ENCODE results near the gene SRSF6.
"Not testable (repeated sequence)": the region's sequence is repeated elsewhere in the genome, so short reads cannot be mapped to it uniquely, and the experiment has no call there.

Gene SRSF6

GRCh38 chr20:43440531-43440930 lies 17.2 kb upstream of the SRSF6 start:
- H3K4me1 ChIP-seq (ENCODE audit: insufficient read depth, poor library complexity, severe bottlenecking) = no peaks in the 10 kb centered on the region
- ATAC-seq (ENCODE audit: low read depth) (no peak), DNase-seq (ENCODE audit: low spot score) (peak; percentile 66)
- H3K36me3 ChIP-seq (ENCODE audit: low read depth) = no peaks in the 10 kb centered on the region
- no peaks in the 10 kb centered on the region for H3K9me3 ChIP-seq (ENCODE audit: severe bottlenecking)
- TF ChIP-seq CTCF (IDR thresholded peaks at IDR 0.05; ENCODE audit: poor library complexity, severe bottlenecking) = no peak
- H3K27ac ChIP-seq (ENCODE audit: poor library complexity, severe bottlenecking) = no peak overlapping the region
- H3K27me3 ChIP-seq (ENCODE audit: insufficient read depth, poor library complexity, severe bottlenecking) = no peaks in the 10 kb centered on the region
- no peak overlapping the region for H3K4me3 ChIP-seq (ENCODE audit: severe bottlenecking)

DNA sequence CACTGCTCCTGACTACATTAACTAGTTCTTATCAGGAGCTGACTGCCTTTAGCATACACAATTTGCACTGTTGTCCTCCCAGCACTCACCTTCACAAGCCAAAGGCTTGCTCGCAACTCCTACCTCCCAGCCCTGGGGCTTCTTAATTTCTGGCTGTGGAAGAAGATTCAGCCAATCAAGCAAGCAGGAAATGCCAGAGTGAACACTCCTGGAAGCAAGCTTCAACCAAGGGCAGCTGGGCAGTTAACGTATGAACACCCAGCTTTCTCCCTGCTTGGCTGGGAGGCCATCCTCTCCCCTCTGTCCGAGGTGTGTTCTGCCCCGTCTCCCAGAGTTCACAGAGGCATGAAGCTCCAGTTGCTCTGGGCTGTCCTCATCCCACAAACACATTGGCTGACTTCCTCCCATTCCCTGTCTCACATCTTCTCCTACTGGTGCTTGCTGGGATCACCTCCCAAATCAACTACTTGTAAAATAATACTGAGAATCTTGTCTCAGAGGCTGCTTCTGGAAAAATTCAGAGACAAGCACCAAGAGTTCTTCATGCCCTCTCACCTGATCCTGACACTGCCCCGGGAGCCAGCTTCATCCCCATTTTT lies 15.3 kb upstream of the SRSF6 start:
- Histone ChIP-seq H3K27ac (ENCODE audit: poor library complexity, severe bottlenecking) (no peak overlapping the region), H3K4me1 (ENCODE audit: insufficient read depth, poor library complexity, severe bottlenecking) (no peaks in the 10 kb centered on the region), H3K4me3 (ENCODE audit: severe bottlenecking) (no peak overlapping the region), H3K9me3 (ENCODE audit: severe bottlenecking) (no peaks in the 10 kb centered on the region), H3K36me3 (ENCODE audit: low read depth) (no peaks in the 10 kb centered on the region), H3K27me3 (ENCODE audit: insufficient read depth, poor library complexity, severe bottlenecking) (no peaks in the 10 kb centered on the region)
- ATAC-seq (ENCODE audit: low read depth) = peak; percentile 67
- DNase-seq (ENCODE audit: low spot score) = peak; percentile 60
- peak; percentile 41 for TF ChIP-seq CTCF (IDR thresholded peaks at IDR 0.05; ENCODE audit: poor library complexity, severe bottlenecking)

- ATAC-seq (ENCODE audit: low read depth) (no peak), DNase-seq (ENCODE audit: low spot score) (peak; percentile 51)
- Histone ChIP-seq H3K4me3 (ENCODE audit: severe bottlenecking) (no peak overlapping the region), H3K9me3 (ENCODE audit: severe bottlenecking) (no peaks in the 10 kb centered on the region), H3K27me3 (ENCODE audit: insufficient read depth, poor library complexity, severe bottlenecking) (no peaks in the 10 kb centered on the region), H3K4me1 (ENCODE audit: insufficient read depth, poor library complexity, severe bottlenecking) (no peaks in the 10 kb centered on the region), H3K27ac (ENCODE audit: poor library complexity, severe bottlenecking) (no peak overlapping the region), H3K36me3 (ENCODE audit: low read depth) (no peaks in the 10 kb centered on the region)
- no peak for TF ChIP-seq CTCF (IDR thresholded peaks at IDR 0.05; ENCODE audit: poor library complexity, severe bottlenecking)
Measured at GRCh38 chr20:43444107-43444506, 13.6 kb upstream of the SRSF6 start.

GRCh38 chr20:43446361-43446879 lies 11.3 kb upstream of the SRSF6 start:
- ATAC-seq (ENCODE audit: low read depth) (peak; percentile 60), DNase-seq (ENCODE audit: low spot score) (peak; percentile 76)
- Histone ChIP-seq H3K4me1 (ENCODE audit: insufficient read depth, poor library complexity, severe bottlenecking) (no peaks in the 10 kb centered on the region), H3K36me3 (ENCODE audit: low read depth) (no peaks in the 10 kb centered on the region), H3K27me3 (ENCODE audit: insufficient read depth, poor library complexity, severe bottlenecking) (no peaks in the 10 kb centered on the region), H3K4me3 (ENCODE audit: severe bottlenecking) (no peak overlapping the region), H3K9me3 (ENCODE audit: severe bottlenecking) (no peaks in the 10 kb centered on the region), H3K27ac (ENCODE audit: poor library complexity, severe bottlenecking) (no peak overlapping the region)
- TF ChIP-seq CTCF (IDR thresholded peaks at IDR 0.05; ENCODE audit: poor library complexity, severe bottlenecking) = no peak

DNA sequence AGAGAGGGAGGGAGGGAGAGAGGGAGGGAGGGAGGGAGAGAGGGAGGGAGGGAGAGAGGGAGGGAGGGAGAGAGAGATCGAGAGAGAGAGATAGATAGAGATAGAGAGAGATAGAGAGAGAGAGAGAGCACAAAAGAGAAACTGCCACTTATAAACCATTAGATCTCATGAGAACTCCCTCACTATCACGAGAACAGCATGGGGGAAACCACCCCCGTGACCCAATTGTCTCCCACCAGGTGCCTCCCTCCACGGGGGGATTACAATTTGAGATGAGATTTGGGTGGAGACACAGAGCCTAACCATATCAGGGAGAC lies 9.3 kb upstream of the SRSF6 start:
- H3K27me3 ChIP-seq (ENCODE audit: insufficient read depth, poor library complexity, severe bottlenecking); H3K4me1 ChIP-seq (ENCODE audit: insufficient read depth, poor library complexity, severe bottlenecking); DNase-seq (ENCODE audit: low spot score); H3K4me3 ChIP-seq (ENCODE audit: severe bottlenecking); H3K9me3 ChIP-seq (ENCODE audit: severe bottlenecking); H3K27ac ChIP-seq (ENCODE audit: poor library complexity, severe bottlenecking); ATAC-seq (ENCODE audit: low read depth); H3K36me3 ChIP-seq (ENCODE audit: low read depth): not testable (repeated sequence)

Data from RWPE2 (cell line).